Measurements from ENCODE around the gene CARD11. TPM values are rescaled to one million over a fixed set of nuclear protein-coding genes. Genes with fewer than 3 reads are reported as not detected.

The CARD11 gene
- total and polyA plus RNA-seq, 2 of the 13 experiments (the other 11 are each of a cell fraction or from before 2014, with no cell fraction given), result 0.04 TPM; not detected in 1

- no peak for ATAC-seq
- WGBS (ENCODE audit: low lambda C conversion rate), result 10% methylated on average over 2 of the region's 2 CpGs
- intact Hi-C loops (cut with micrococcal nuclease; ENCODE audit: unreplicated experiment) (no loop called here), in situ Hi-C loops (cut with HindIII; ENCODE audit: extremely low pct_ligation_motif_present, low pct_unique_long_range_greater_than_20kb) (no loop called here)
- Histone ChIP-seq H3K4me2 (ENCODE audit: low read depth, low read length) (no peak overlapping the region), H2AFZ (ENCODE audit: low read length) (no peak overlapping the region), H3K4me3 (replicated peaks in 1 of 3; ENCODE audit: insufficient read depth in 1 of 3, low read depth in 2 of 3, low read length in 3 of 3) (no peak overlapping the region), H3K36me3 (replicated peaks in 1 of 2; ENCODE audit: control insufficient read depth in 1 of 2, insufficient read depth in 2 of 2, low read length in 2 of 2) (no peaks in the 10 kb centered on the region), H3K79me2 (ENCODE audit: insufficient read depth, low read length) (no peaks in the 10 kb centered on the region), H3K27me3 (ENCODE audit: control insufficient read depth in 1 of 2, insufficient read depth in 2 of 2, low read length in 2 of 2) (no peaks in the 10 kb centered on the region; a peak in 2 of 5 replicates), H4K20me1 (ENCODE audit: insufficient read depth, low read length) (no peaks in the 10 kb centered on the region), H3K4me1 (ENCODE audit: insufficient read depth, low read length) (no peaks in the 10 kb centered on the region), H3K9ac (ENCODE audit: insufficient read depth, low read depth, low read length) (no peak overlapping the region), H3K9me3 (ENCODE audit: low read length) (no peaks in the 10 kb centered on the region), H3K27ac (ENCODE audit: extremely low read length, insufficient read depth, low read length) (no peak overlapping the region)
- no TSS peak for BruUV-seq (replicated peaks)
- TF ChIP-seq ZNF124 (CRISPR knock-in tag; IDR thresholded peaks at IDR 0.05) (no peak), ZBTB43 (CRISPR knock-in tag; conservative IDR thresholded peaks at IDR 0.05) (no peak), CHCHD3 (CRISPR knock-in tag; IDR thresholded peaks at IDR 0.05) (no peak), MXD4 (CRISPR knock-in tag; IDR thresholded peaks at IDR 0.05) (no peak), ZNF205 (CRISPR knock-in tag; IDR thresholded peaks at IDR 0.05) (no peak), BCL6 (CRISPR knock-in tag; IDR thresholded peaks at IDR 0.05) (no peak), ZNF598 (CRISPR knock-in tag; IDR thresholded peaks at IDR 0.05; ENCODE audit: borderline replicate concordance) (no peak), ELF3 (CRISPR knock-in tag; IDR thresholded peaks at IDR 0.05) (no peak), ZNF44 (CRISPR knock-in tag; IDR thresholded peaks at IDR 0.05) (no peak), SRF (IDR thresholded peaks at IDR 0.05; ENCODE audit: low read depth, low read length) (no peak), ZNF543 (CRISPR knock-in tag; IDR thresholded peaks at IDR 0.05) (no peak), DMAP1 (CRISPR knock-in tag; IDR thresholded peaks at IDR 0.05) (no peak), ZNF18 (CRISPR knock-in tag; IDR thresholded peaks at IDR 0.05; ENCODE audit: insufficient replicate concordance) (no peak), CERS6 (CRISPR knock-in tag; IDR thresholded peaks at IDR 0.05) (no peak), ZNF333 (CRISPR knock-in tag; IDR thresholded peaks at IDR 0.05; ENCODE audit: borderline replicate concordance) (no peak)
- FAIRE-seq, result no peak
- ChIA-PET POLR2A (no interaction called here), CTCF (ENCODE audit: low intra/inter-chr PET ratio, low total read pairs) (no interaction called here)
- no peak for DNase-seq (ENCODE audit: low spot score)
These were observed 94.9 kb downstream of the CARD11 start for GRCh38 chr7:2948749-2949148.
